A549 (cell line): ENCODE data around the gene KCNQ1.

Experiments used
- EHF ChIP-seq: fragments of 250-450 bp; sonication (Bioruptor Pico); IDR thresholded peaks from 2 replicates; pipeline ENCODE4 v1.5.0; 2020; ENCODE audit warnings: mild to moderate bottlenecking
- HDAC2 ChIP-seq: fragments of 200-600 bp; sonication (generic); IDR thresholded peaks from 2 replicates; pipeline ENCODE4 v1.6.1; 2016
- MAFK ChIP-seq: fragments of 450-650 bp; IDR thresholded peaks from 2 replicates; pipeline ENCODE4 v1.6.1; 2014; ENCODE audit not compliant: partially characterized antibody
- POLR2A ChIP-seq: IDR thresholded peaks from 2 replicates; pipeline ENCODE4 v1.6.1; 2012; ENCODE audit warnings: mild to moderate bottlenecking, low read length
- RAD21 ChIP-seq, 2 experiments: fragments of >200 bp in 1 of 2; sonication (Bioruptor Twin) in 1 of 2; formaldehyde crosslinking in 1 of 2; IDR thresholded peaks in 1 of 2; conservative IDR thresholded peaks in 1 of 2; 2 replicates in 1 of 2; 3 replicates in 1 of 2; pipeline ENCODE4 v1.6.1; 2012 to 2018; ENCODE audit warnings: inconsistent platforms in 1 of 2
- ZSCAN20 ChIP-seq: fragments of 250-450 bp; sonication (Bioruptor Pico); IDR thresholded peaks from 2 replicates; pipeline ENCODE4 v1.8.0; 2022; ENCODE audit warnings: mild to moderate bottlenecking, moderate library complexity
- TF ChIP-seq, protein P1 (sequence below): fragments of 150-350 bp; IDR thresholded peaks from 2 replicates; pipeline ENCODE4 v1.6.1; 2014; ENCODE audit warnings: low read depth, mild to moderate bottlenecking, low read length
- TF ChIP-seq, protein P2 (sequence below): fragments of >200 bp; sonication (Bioruptor Twin); formaldehyde crosslinking; IDR thresholded peaks from 3 replicates; pipeline ENCODE4 v1.5.1; 2016

DNA sequence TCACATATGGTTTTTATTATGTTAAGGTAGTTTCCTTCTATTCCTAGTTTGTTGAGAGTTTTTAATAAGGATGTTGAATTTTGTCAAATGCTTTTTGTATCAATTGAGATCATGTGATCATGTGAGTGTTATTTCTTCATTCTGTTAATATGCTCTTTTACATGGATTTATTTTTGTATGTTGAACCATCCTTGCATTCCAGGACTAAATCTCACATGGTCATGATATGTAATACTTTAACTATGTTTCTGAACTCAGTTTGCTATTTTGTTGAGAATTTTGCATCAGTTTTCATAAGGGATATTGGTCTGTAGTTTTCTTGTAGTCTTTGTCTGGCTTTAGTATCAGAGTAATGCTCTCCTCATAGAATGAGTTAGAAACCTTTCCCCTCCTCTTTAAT, 43.2 kb downstream of the KCNQ1 start:
- no peak for TF ChIP-seq MAFK
- TF ChIP-seq HDAC2, result no peak
- TF ChIP-seq EHF (CRISPR knock-in tag), result no peak
- TF ChIP-seq RAD21 (conservative IDR thresholded peaks at IDR 0.05 in 1 of 2, IDR thresholded peaks at IDR 0.05 in 1 of 2), result no peak
- TF ChIP-seq POLR2A, result no peak
- TF ChIP-seq, protein P1, sequence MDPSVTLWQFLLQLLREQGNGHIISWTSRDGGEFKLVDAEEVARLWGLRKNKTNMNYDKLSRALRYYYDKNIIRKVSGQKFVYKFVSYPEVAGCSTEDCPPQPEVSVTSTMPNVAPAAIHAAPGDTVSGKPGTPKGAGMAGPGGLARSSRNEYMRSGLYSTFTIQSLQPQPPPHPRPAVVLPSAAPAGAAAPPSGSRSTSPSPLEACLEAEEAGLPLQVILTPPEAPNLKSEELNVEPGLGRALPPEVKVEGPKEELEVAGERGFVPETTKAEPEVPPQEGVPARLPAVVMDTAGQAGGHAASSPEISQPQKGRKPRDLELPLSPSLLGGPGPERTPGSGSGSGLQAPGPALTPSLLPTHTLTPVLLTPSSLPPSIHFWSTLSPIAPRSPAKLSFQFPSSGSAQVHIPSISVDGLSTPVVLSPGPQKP, result no peak
- TF ChIP-seq, protein P2, sequence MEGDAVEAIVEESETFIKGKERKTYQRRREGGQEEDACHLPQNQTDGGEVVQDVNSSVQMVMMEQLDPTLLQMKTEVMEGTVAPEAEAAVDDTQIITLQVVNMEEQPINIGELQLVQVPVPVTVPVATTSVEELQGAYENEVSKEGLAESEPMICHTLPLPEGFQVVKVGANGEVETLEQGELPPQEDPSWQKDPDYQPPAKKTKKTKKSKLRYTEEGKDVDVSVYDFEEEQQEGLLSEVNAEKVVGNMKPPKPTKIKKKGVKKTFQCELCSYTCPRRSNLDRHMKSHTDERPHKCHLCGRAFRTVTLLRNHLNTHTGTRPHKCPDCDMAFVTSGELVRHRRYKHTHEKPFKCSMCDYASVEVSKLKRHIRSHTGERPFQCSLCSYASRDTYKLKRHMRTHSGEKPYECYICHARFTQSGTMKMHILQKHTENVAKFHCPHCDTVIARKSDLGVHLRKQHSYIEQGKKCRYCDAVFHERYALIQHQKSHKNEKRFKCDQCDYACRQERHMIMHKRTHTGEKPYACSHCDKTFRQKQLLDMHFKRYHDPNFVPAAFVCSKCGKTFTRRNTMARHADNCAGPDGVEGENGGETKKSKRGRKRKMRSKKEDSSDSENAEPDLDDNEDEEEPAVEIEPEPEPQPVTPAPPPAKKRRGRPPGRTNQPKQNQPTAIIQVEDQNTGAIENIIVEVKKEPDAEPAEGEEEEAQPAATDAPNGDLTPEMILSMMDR, result no peak
- TF ChIP-seq ZSCAN20 (CRISPR knock-in tag), result no peak
